CD4-positive, alpha-beta T cell (primary cell): ENCODE data around the gene COQ4. TPM values are rescaled to one million over a fixed set of nuclear protein-coding genes. Genes with fewer than 3 reads are reported as not detected.
A peak's percentile ranks its signal among the peaks of the same experiment; 100 is the strongest.

Source experiments
- ATAC-seq: fragments of 200-7000 bp; cut with Tn5 transposase; one replicate; pipeline ENCODE4 v1.10.0; 2022; ENCODE audit warnings: mild to moderate bottlenecking; ENCODE audit not compliant: poor library complexity
- CTCF ChIA-PET: fragments of 350-600 bp; sonication (Branson Sonifier 250); formaldehyde crosslinking; loops from one replicate; lab custom pipeline; 2021; ENCODE audit warnings: antibody characterized with exemption, inconsistent platforms; lab: Charles Lee
- POLR2A ChIA-PET: fragments of 350-600 bp; sonication (Branson Sonifier 250); formaldehyde crosslinking; loops from one replicate; lab custom pipeline; 2021; ENCODE audit warnings: antibody characterized with exemption, inconsistent platforms; lab: Charles Lee
- DNase-seq, 14 experiments: peaks; one replicate each; pipeline ENCODE4 v3.0.0-alpha.2; 2013 to 2020; ENCODE audit warnings: mixed read lengths in 2 of 14
- H3K27ac ChIP-seq, 2 donors: one replicate each; pipeline versions ENCODE4 v1.5.1 to v1.7.0; 2013; ENCODE audit warnings: low read length in 2 of 2, low read depth in 1 of 2, mild to moderate bottlenecking in 1 of 2
- H3K27me3 ChIP-seq, 2 experiments: 1 replicate in 1 of 2; 2 replicates in 1 of 2; pipeline versions ENCODE4 v1.6.1 to v1.7.0; 2013; ENCODE audit warnings: low read length in 2 of 2, control low read depth in 1 of 2, mild to moderate bottlenecking in 1 of 2, moderate library complexity in 1 of 2; ENCODE audit not compliant: insufficient read depth in 2 of 2, control insufficient read depth in 1 of 2
- H3K36me3 ChIP-seq: one replicate; pipeline ENCODE4 v1.6.1; 2013; ENCODE audit warnings: low read length, control low read depth; ENCODE audit not compliant: insufficient read depth
- H3K4me1 ChIP-seq: one replicate; pipeline ENCODE4 v1.6.1; 2013; ENCODE audit warnings: low read length, control low read depth; ENCODE audit not compliant: insufficient read depth
- H3K4me3 ChIP-seq: one replicate; pipeline ENCODE4 v1.5.1; 2013; ENCODE audit warnings: mild to moderate bottlenecking, low read length, moderate library complexity
- H3K9me3 ChIP-seq, 2 experiments: 1 replicate in 1 of 2; 2 replicates in 1 of 2; pipeline versions ENCODE4 v1.6.1 to v1.7.0; 2013; ENCODE audit warnings: low read length in 2 of 2, mild to moderate bottlenecking in 2 of 2, control low read depth in 1 of 2, moderate library complexity in 1 of 2; ENCODE audit not compliant: control insufficient read depth in 1 of 2, insufficient read depth in 1 of 2
- H3K27ac Mint-ChIP-seq: one replicate; pipeline ENCODE4 v1.8.0; 2020; ENCODE audit warnings: mixed read lengths
- H3K27me3 Mint-ChIP-seq: one replicate; pipeline ENCODE4 v1.8.0; 2021; ENCODE audit warnings: mixed read lengths
- H3K36me3 Mint-ChIP-seq: one replicate; pipeline ENCODE4 v1.8.0; 2021; ENCODE audit warnings: low read depth, mixed read lengths
- H3K4me1 Mint-ChIP-seq: one replicate; pipeline ENCODE4 v1.8.0; 2021; ENCODE audit warnings: low read depth, mixed read lengths
- H3K4me3 Mint-ChIP-seq: one replicate; pipeline ENCODE4 v1.8.0; 2020; ENCODE audit warnings: mild to moderate bottlenecking, mixed read lengths
- H3K9me3 Mint-ChIP-seq: one replicate; pipeline ENCODE4 v1.8.0; 2020; ENCODE audit warnings: mixed read lengths
- intact Hi-C, 2 experiments: fragments of 100-400 bp; cut with DNase I in 1 of 2; cut with micrococcal nuclease in 1 of 2; formaldehyde crosslinking; loops; one replicate each; pipeline versions ENCODE4 v1.15.1 to v1.9.0; 2023 to 2025; cut with DNase I, micrococcal nuclease
- total RNA-seq, 174 experiments: library from RNA in 2 of 174; stranded (reverse) in 2 of 174; gene quantifications; one replicate each; pipeline ENCODE4 v1.2.3 and lab custom pipeline; 2021 to 2026
- TF ChIP-seq, protein P1 (sequence below): fragments of 200-600 bp; IDR thresholded peaks from one replicate; pipeline ENCODE4 v1.8.0; 2022; ENCODE audit warnings: antibody characterized with exemption, mild to moderate bottlenecking

COQ4 gene
- total RNA-seq, 2 experiments from 2014 or later: 20.7 to 21.7 TPM

DNA sequence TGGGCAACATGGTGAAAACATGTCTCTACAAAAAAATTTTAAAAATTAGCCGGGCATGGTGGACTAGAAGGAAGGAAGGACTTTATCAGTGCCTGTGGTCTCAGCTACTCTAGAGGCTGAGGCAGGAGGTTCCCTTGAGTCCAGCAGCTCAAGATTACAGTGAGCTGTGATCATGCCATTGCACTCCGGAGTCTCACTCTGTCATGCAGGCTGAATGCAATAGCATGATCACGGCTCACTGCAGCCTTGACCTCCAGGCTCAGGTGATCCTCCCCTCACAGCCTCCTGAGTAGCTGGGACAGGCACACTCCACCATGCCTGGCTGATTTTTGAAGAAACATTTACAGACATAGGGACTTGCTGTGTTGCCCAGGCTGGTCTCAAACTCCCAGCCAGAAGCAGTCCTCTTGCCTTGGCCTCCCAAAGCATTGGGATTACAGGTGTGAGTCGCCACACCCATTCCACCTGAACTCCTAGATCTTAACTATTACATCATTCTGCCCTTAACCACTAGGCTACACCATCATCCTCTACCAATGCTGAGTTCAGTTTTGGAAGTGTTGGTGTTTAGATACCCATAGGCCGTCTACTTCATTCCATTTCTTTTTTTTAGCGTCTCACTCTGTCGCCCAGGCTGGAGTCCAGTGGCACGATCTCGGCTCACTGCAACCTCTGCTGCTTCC lies 46.5 kb downstream of the COQ4 start:
- peaks cover 31% of the 10 kb centered on the region for H3K36me3 Mint-ChIP-seq
- Histone ChIP-seq H3K4me1 (peaks cover 31% of the 10 kb centered on the region), H3K27ac (no peak overlapping the region), H3K9me3 (no peaks in the 10 kb centered on the region), H3K4me3 (no peak overlapping the region), H3K27me3 (no peaks in the 10 kb centered on the region), H3K36me3 (peaks cover 17% of the 10 kb centered on the region)
- DNase-seq: no peak
- no peaks in the 10 kb centered on the region for H3K9me3 Mint-ChIP-seq
- H3K4me1 Mint-ChIP-seq: peaks cover 39% of the 10 kb centered on the region
- H3K4me3 Mint-ChIP-seq: no peak overlapping the region
- no peak for ATAC-seq
- ChIA-PET POLR2A (interaction anchor here (1.4 kb wide), 1 partner anchor 136 kb away, joined by 4 read pairs; the partner anchor contains the start of gene GLE1), CTCF (no interaction called here)
- TF ChIP-seq, protein P1, sequence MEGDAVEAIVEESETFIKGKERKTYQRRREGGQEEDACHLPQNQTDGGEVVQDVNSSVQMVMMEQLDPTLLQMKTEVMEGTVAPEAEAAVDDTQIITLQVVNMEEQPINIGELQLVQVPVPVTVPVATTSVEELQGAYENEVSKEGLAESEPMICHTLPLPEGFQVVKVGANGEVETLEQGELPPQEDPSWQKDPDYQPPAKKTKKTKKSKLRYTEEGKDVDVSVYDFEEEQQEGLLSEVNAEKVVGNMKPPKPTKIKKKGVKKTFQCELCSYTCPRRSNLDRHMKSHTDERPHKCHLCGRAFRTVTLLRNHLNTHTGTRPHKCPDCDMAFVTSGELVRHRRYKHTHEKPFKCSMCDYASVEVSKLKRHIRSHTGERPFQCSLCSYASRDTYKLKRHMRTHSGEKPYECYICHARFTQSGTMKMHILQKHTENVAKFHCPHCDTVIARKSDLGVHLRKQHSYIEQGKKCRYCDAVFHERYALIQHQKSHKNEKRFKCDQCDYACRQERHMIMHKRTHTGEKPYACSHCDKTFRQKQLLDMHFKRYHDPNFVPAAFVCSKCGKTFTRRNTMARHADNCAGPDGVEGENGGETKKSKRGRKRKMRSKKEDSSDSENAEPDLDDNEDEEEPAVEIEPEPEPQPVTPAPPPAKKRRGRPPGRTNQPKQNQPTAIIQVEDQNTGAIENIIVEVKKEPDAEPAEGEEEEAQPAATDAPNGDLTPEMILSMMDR: no peak
- no peak overlapping the region for H3K27ac Mint-ChIP-seq
- H3K27me3 Mint-ChIP-seq: no peaks in the 10 kb centered on the region
- intact Hi-C loops: no loop called here

DNA sequence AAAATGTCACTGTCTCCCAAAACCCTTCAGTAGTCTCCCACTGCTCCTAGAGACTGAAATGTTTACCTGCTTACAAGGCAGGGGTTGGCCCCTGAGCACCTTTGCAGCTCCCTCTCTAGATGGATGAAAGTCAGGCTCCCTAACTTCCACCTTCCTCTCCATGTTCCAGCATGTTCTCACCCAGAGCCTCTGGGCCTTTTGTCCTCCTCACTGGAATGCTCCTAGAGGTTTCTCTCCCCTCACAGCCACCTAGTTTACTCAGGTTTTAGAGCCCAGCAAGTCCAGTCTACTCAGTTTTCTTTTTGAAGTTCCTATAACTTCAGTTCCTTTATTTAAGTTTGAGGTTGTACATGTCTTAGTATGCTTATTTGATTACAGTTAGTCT lies 47.7 kb downstream of the COQ4 start:
- POLR2A ChIA-PET: interaction anchor here (0.8 to 2.9 kb wide), 12 partner anchors 9 to 402 kb away, joined by 3 to 30 read pairs (median 8); partner anchors contain the start of genes CERCAM, GLE1, GOLGA2 and SLC27A4
- CTCF ChIA-PET: interaction anchor here (1.0 to 2.7 kb wide), 4 partner anchors 8 to 92 kb away, joined by 3 to 27 read pairs (median 7); no protein-coding TSS in a partner anchor
- no peaks in the 10 kb centered on the region for H3K27me3 ChIP-seq

More for the DNA sequence above, 47.7 kb downstream of the COQ4 start:
- Mint-ChIP-seq H3K27me3 (no peaks in the 10 kb centered on the region), H3K4me1 (peaks cover 36% of the 10 kb centered on the region), H3K27ac (peak overlapping the region; percentile 94), H3K4me3 (peak overlapping the region; percentile 97), H3K36me3 (peaks cover 40% of the 10 kb centered on the region), H3K9me3 (no peaks in the 10 kb centered on the region)
- intact Hi-C loops: loop anchor here (2.0 to 5.0 kb wide), 5 partner anchors 48 to 402 kb away; partner anchors contain the start of genes COQ4 (in 1 of the 2), GLE1 (in 1 of the 2), ODF2 (in 1 of the 2) and TRUB2 (in 1 of the 2)
- TF ChIP-seq, protein P1: no peak
- Histone ChIP-seq H3K4me1 (peaks cover 21% of the 10 kb centered on the region), H3K4me3 (peak overlapping the region; percentile 93), H3K27ac (peak overlapping the region; percentile 68 to 92), H3K36me3 (peaks cover 22% of the 10 kb centered on the region), H3K9me3 (no peaks in the 10 kb centered on the region)
- ATAC-seq: no peak
- DNase-seq: no peak
